ENCODE results near the gene DAB2. TPM values are rescaled to one million over a fixed set of nuclear protein-coding genes. Genes with fewer than 3 reads are reported as not detected.
"Not testable (repeated sequence)": the region's sequence is repeated elsewhere in the genome, so short reads cannot be mapped to it uniquely, and the experiment has no call there.

Gene DAB2
- total and polyA plus RNA-seq, 7 donors: 4.1 to 37.1 (median 13.5) TPM

DNA sequence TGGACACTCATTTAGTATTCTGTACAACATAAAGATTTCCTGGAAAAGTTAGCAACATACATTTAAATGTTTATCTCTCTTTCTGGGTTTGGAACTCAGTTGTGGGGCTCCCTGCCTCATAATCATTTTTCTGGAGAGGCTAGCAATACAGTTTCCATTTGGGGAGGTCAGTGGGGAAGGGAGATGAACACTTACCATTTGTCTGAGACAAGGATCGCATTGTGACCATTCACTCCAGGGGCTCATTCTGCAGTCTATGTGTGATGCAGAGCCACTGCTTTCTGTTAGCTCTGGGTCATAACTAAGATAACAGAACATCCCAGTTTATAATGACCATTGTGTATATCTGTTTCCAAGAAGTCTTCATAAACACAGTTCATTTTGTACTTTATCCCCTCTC, 82.9 kb downstream of the DAB2 start:
- no peak overlapping the region for H3K4me3 ChIP-seq
- intact Hi-C loops (cut with DNase I): no loop called here
- ATAC-seq (no peak), DNase-seq (no peak)
- no peak overlapping the region for H3K27ac ChIP-seq
- H3K36me3 ChIP-seq (ENCODE audit: insufficient read depth in 1 of 2, low read depth in 1 of 2): no peaks in the 10 kb centered on the region
- WGBS, 3 donors: 80 to 98% (median 93%) methylated on average over 1 of the region's 1 CpG
- TF ChIP-seq CTCF (IDR thresholded peaks at IDR 0.05): no peak
- H3K27me3 ChIP-seq (ENCODE audit: insufficient read depth in 3 of 3, low read length in 2 of 3): no peaks in the 10 kb centered on the region
- H3K4me1 ChIP-seq: no peaks in the 10 kb centered on the region
- no peaks in the 10 kb centered on the region for H3K9me3 ChIP-seq

GRCh38 chr5:39340506-39340905, 84.3 kb downstream of the DAB2 start:
- no peak for ATAC-seq
- no peak overlapping the region for H3K4me3 ChIP-seq
- H3K36me3 ChIP-seq (ENCODE audit: insufficient read depth in 1 of 2, low read depth in 1 of 2): no peaks in the 10 kb centered on the region
- H3K27me3 ChIP-seq (ENCODE audit: insufficient read depth in 3 of 3, low read length in 2 of 3): no peaks in the 10 kb centered on the region
- 53 to 61% (median 55%) methylated on average over 1 of the region's 1 CpG for WGBS, 3 donors
- H3K4me1 ChIP-seq: no peaks in the 10 kb centered on the region
- no peak for DNase-seq
- H3K9me3 ChIP-seq: no peaks in the 10 kb centered on the region
- intact Hi-C loops (cut with DNase I): no loop called here
- no peak overlapping the region for H3K27ac ChIP-seq
- no peak for TF ChIP-seq CTCF (IDR thresholded peaks at IDR 0.05)

DNA sequence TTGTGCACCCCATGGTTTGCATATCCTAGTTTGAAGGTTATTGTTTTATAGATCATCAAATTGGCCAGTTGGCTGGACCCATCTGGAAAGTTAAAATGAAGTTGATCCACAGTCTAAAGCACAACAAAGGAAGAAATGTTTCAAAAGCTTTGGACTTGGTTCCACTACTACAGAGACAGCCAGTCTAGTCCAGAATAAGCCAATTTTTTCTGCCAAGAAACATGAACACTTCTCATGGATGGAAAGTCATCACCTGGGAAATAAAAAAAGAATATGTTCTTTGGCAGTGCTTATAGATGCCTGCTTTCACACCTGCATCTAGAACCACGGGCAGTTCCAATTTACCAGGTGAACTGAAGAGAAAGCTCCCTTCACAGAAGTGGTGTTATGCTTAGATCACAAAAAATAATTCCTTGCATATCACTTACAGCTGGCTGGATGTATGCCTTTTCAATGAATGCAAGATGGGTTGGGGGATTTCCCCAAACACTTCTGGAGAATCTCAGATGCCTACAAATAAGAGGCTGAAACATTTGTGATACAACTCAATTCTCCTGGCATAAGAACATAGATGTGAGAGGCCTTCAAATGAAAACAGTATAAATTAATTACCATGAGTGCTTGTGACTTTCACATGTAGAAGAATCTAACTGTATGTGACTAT, 87.4 kb downstream of the DAB2 start:
- no peak for TF ChIP-seq CTCF (IDR thresholded peaks at IDR 0.05)
- whole genome bisulfite sequencing, 3 donors: 32 to 58% (median 39%) methylated on average over 1 of the region's 1 CpG
- no peak overlapping the region for H3K4me3 ChIP-seq
- DNase-seq: no peak
- no peaks in the 10 kb centered on the region for H3K4me1 ChIP-seq
- no peak overlapping the region for H3K27ac ChIP-seq
- intact Hi-C loops (cut with DNase I): no loop called here
- no peaks in the 10 kb centered on the region for H3K36me3 ChIP-seq (ENCODE audit: insufficient read depth in 1 of 2, low read depth in 1 of 2)
- ATAC-seq: no peak
- H3K9me3 ChIP-seq: no peaks in the 10 kb centered on the region
- no peaks in the 10 kb centered on the region for H3K27me3 ChIP-seq (ENCODE audit: insufficient read depth in 3 of 3, low read length in 2 of 3)

DNA sequence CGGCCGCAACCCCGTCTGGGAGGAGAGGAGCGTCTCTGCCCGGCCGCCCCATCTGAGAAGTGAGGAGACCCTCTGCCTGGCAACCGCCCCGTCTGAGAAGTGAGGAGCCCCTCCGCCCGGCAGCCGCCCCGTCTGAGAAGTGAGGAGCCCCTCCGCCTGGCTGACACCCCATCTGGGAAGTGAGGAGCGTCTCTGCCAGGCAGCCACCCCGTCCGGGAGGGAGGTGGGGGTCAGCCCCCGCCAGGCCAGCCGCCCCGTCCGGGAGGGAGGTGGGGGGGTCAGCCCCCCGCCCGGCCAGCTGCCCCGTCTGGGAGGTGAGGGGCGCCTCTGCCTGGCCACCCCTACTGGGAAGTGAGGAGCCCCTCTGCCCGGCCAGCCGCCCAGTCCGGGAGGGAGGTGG, 90.5 kb downstream of the DAB2 start:
- intact Hi-C loops (cut with DNase I); H3K9me3 ChIP-seq; H3K27me3 ChIP-seq (ENCODE audit: insufficient read depth in 3 of 3, low read length in 2 of 3); H3K4me3 ChIP-seq; DNase-seq; H3K27ac ChIP-seq; H3K36me3 ChIP-seq (ENCODE audit: insufficient read depth in 1 of 2, low read depth in 1 of 2); H3K4me1 ChIP-seq; ATAC-seq: not testable (repeated sequence)
- WGBS, 3 donors: 90 to 97% (median 93%) methylated on average over 14 to 25 of the region's 27 CpGs

- no peak for ATAC-seq
- intact Hi-C loops (cut with DNase I): no loop called here
- no peak for TF ChIP-seq CTCF (IDR thresholded peaks at IDR 0.05)
Measured at GRCh38 chr5:39333104-39333503, 91.7 kb downstream of the DAB2 start.

More at GRCh38 chr5:39333104-39333503, 91.7 kb downstream of the DAB2 start:
- no peaks in the 10 kb centered on the region for H3K9me3 ChIP-seq
- H3K4me3 ChIP-seq: no peak overlapping the region
- H3K27me3 ChIP-seq (ENCODE audit: insufficient read depth in 3 of 3, low read length in 2 of 3): no peaks in the 10 kb centered on the region
- no peak for DNase-seq
- H3K36me3 ChIP-seq (ENCODE audit: insufficient read depth in 1 of 2, low read depth in 1 of 2): no peaks in the 10 kb centered on the region
- H3K4me1 ChIP-seq: no peaks in the 10 kb centered on the region
- 88 to 95% (median 92%) methylated on average over 1 of the region's 1 CpG for WGBS, 3 donors
- H3K27ac ChIP-seq: no peak overlapping the region

Measured in psoas muscle (tissue), 8 donors.